ENCODE data around the gene HDC. TPM values are rescaled to one million over a fixed set of nuclear protein-coding genes. Genes with fewer than 3 reads are reported as not detected.

The HDC gene
- total and polyA plus RNA-seq, 8 donors: 3.5 to 590 (median 9.0) TPM

GRCh38 chr15:50206020-50206419, 59.5 kb downstream of the HDC start:
- no peak for TF ChIP-seq EP300 (IDR thresholded peaks at IDR 0.05)
- TF ChIP-seq POLR2A (IDR thresholded peaks at IDR 0.05): no peak
- TF ChIP-seq POLR2AphosphoS5 (IDR thresholded peaks at IDR 0.05): no peak
- no peak for TF ChIP-seq CTCF (IDR thresholded peaks at IDR 0.05)
- no peaks in the 10 kb centered on the region for H3K27me3 ChIP-seq
- no peak for DNase-seq
- intact Hi-C loops (cut with DNase I; ENCODE audit: low total_unique reads): no loop called here
- WGBS, 5 donors: 89 to 94% (median 91%) methylated on average over 5 of the region's 5 CpGs
- no peaks in the 10 kb centered on the region for H3K9me3 ChIP-seq
- no peak overlapping the region for H3K4me3 ChIP-seq
- no peaks in the 10 kb centered on the region for H3K4me1 ChIP-seq
- no peaks in the 10 kb centered on the region for H3K36me3 ChIP-seq
- H3K27ac ChIP-seq: no peak overlapping the region

GRCh38 chr15:50202003-50202402, 63.5 kb downstream of the HDC start:
- DNase-seq: no peak
- Histone ChIP-seq H3K4me3 (no peak overlapping the region), H3K4me1 (no peaks in the 10 kb centered on the region), H3K27ac (no peak overlapping the region), H3K9me3 (no peaks in the 10 kb centered on the region), H3K36me3 (no peaks in the 10 kb centered on the region), H3K27me3 (no peaks in the 10 kb centered on the region)
- TF ChIP-seq POLR2A (IDR thresholded peaks at IDR 0.05): no peak
- no peak for TF ChIP-seq EP300 (IDR thresholded peaks at IDR 0.05)
- no peak for TF ChIP-seq CTCF (IDR thresholded peaks at IDR 0.05)
- no peak for TF ChIP-seq POLR2AphosphoS5 (IDR thresholded peaks at IDR 0.05)
- intact Hi-C loops (cut with DNase I; ENCODE audit: low total_unique reads): no loop called here

- H3K36me3 ChIP-seq: no peaks in the 10 kb centered on the region
- WGBS, 5 donors: 82 to 92% (median 87%) methylated on average over 6 of the region's 6 CpGs
- no peaks in the 10 kb centered on the region for H3K9me3 ChIP-seq
- no peak overlapping the region for H3K27ac ChIP-seq
- no peak overlapping the region for H3K4me3 ChIP-seq
- H3K27me3 ChIP-seq: no peaks in the 10 kb centered on the region
- H3K4me1 ChIP-seq: no peaks in the 10 kb centered on the region
- DNase-seq: no peak
- intact Hi-C loops (cut with DNase I; ENCODE audit: low total_unique reads): no loop called here
- TF ChIP-seq CTCF (IDR thresholded peaks at IDR 0.05) (no peak), POLR2A (IDR thresholded peaks at IDR 0.05) (no peak), EP300 (IDR thresholded peaks at IDR 0.05) (no peak), POLR2AphosphoS5 (IDR thresholded peaks at IDR 0.05) (no peak)
Measured at GRCh38 chr15:50192926-50193620, 72.5 kb downstream of the HDC start.

- Histone ChIP-seq H3K4me3 (no peak overlapping the region), H3K4me1 (no peaks in the 10 kb centered on the region), H3K27ac (no peak overlapping the region), H3K9me3 (no peaks in the 10 kb centered on the region), H3K36me3 (no peaks in the 10 kb centered on the region), H3K27me3 (no peaks in the 10 kb centered on the region)
- intact Hi-C loops (cut with DNase I; ENCODE audit: low total_unique reads): no loop called here
- no peak for DNase-seq
- WGBS, 5 donors: 95 to 100% (median 97%) methylated on average over 1 of the region's 1 CpG
- TF ChIP-seq POLR2AphosphoS5 (IDR thresholded peaks at IDR 0.05): no peak
- TF ChIP-seq CTCF (IDR thresholded peaks at IDR 0.05): no peak
- TF ChIP-seq EP300 (IDR thresholded peaks at IDR 0.05): no peak
- no peak for TF ChIP-seq POLR2A (IDR thresholded peaks at IDR 0.05)
Measured at GRCh38 chr15:50192164-50192563, 73.4 kb downstream of the HDC start.

Small RNA genes within 50 kb of the gene (small RNA-seq; reads per million reads assigned to genes)
- gene RF00019: 0 reads per million in 4 donors

Other genes with a start within 250 kb of the HDC start
- 10 to 100 TPM in 1 of 5 donors, 1 to 10 TPM in 3, under 1 TPM in 1; under 0.01 to 14.3 (median 3.5) TPM for gene ATP8B4, start 146.5 kb downstream of the HDC start, total RNA-seq
- 1 to 10 TPM in 2 of 3 donors, under 1 TPM in 1; 0.95 to 1.7 (median 1.6) TPM for gene ATP8B4, start 146.5 kb downstream of the HDC start, polyA plus RNA-seq
- gene SLC27A2, start 83.5 kb downstream of the HDC start, total RNA-seq: 10 to 100 TPM in 2 of 5 donors, 1 to 10 TPM in 1, not detected in 2; 2.9 to 53.6 (median 47.4) TPM
- gene SLC27A2, start 83.5 kb downstream of the HDC start, polyA plus RNA-seq: 1 to 10 TPM in 1 of 3 donors, under 1 TPM in 2; 0.61 to 1.6 (median 0.68) TPM
- 10 to 100 TPM in 4 of 5 donors, 1 to 10 TPM in 1; 4.1 to 94.6 (median 33.4) TPM for gene GABPB1, start 89.5 kb upstream of the HDC start, total RNA-seq
- 1 to 10 TPM; 5.8 to 7.5 (median 6.4) TPM for gene GABPB1, start 89.5 kb upstream of the HDC start, polyA plus RNA-seq
- gene USP8, start 158.7 kb upstream of the HDC start, total RNA-seq: 10 to 100 TPM; 20.5 to 73.9 (median 51.9) TPM
- gene USP8, start 158.7 kb upstream of the HDC start, polyA plus RNA-seq: 10 to 100 TPM; 13.7 to 31.0 (median 27.0) TPM

Measured in stomach (tissue), 9 donors.